Breast epithelium (tissue), 3 donors: ENCODE results near the gene CA9.

Source experiments
- CTCF ChIP-seq, 3 donors: fragments of 450-650 bp; IDR thresholded peaks; one replicate each; pipeline ENCODE4 v1.5.1; 2016 to 2017; ENCODE audit warnings: antibody characterized with exemption in 3 of 3, mild to moderate bottlenecking in 3 of 3, moderate library complexity in 3 of 3
- POLR2A ChIP-seq: fragments of 450-650 bp; IDR thresholded peaks from one replicate; pipeline ENCODE4 v1.6.1; 2016; ENCODE audit warnings: antibody characterized with exemption, mild to moderate bottlenecking, moderate library complexity
- POLR2AphosphoS5 ChIP-seq, 3 donors: sonication (generic); formaldehyde crosslinking; IDR thresholded peaks; one replicate each; pipeline ENCODE4 v1.6.1; 2017; ENCODE audit warnings: antibody characterized with exemption in 3 of 3

DNA sequence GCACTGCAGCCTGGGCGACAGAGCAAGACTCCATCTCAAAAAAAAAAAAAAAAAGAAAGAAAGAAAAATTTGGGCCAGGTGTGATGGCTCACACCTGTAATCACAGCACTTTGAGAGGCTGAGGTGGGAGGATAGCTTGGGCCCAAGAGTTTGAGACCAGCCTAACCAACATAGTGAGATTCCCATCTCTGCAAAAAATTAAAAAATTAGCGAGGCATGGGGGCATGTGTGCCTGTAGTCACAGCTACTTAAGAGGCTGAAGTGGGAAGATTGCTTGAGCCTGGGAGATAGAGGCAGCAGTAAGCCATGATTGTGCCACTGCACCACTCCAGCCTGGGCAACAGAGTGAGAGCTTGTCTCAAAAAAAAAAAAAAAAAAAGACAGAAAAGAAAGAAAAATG, 20.1 kb upstream of the CA9 start:
- TF ChIP-seq POLR2AphosphoS5 (IDR thresholded peaks at IDR 0.05), result no peak
- TF ChIP-seq CTCF (IDR thresholded peaks at IDR 0.05), result no peak
- TF ChIP-seq POLR2A, result no peak
